GM10248 (cell line): ENCODE data around the gene ISG20.

ENCODE experiments used
- CTCF ChIA-PET: fragments of 300-600 bp; sonication (Branson Sonifier 250); formaldehyde crosslinking; extraction: SDS; loops from one replicate; lab custom pipeline; 2021; ENCODE audit warnings: antibody characterized with exemption; lab: Yijun Ruan, JAX
- POLR2A ChIA-PET: fragments of 350-650 bp; sonication (Branson Sonifier 250); formaldehyde crosslinking; extraction: SDS; loops from one replicate; lab custom pipeline; 2020; ENCODE audit warnings: antibody characterized with exemption; lab: Yijun Ruan, JAX
- DNase-seq: peaks from one replicate; pipeline ENCODE4 v3.0.0; 2012; ENCODE audit errors: extremely low spot score
- TF ChIP-seq, protein P1 (sequence below): IDR thresholded peaks from 2 replicates; pipeline ENCODE4 v1.5.1; 2012; ENCODE audit warnings: mild to moderate bottlenecking, low read depth; ENCODE audit errors: extremely low read depth, missing control alignments, control extremely low read depth

Gene ISG20

DNA sequence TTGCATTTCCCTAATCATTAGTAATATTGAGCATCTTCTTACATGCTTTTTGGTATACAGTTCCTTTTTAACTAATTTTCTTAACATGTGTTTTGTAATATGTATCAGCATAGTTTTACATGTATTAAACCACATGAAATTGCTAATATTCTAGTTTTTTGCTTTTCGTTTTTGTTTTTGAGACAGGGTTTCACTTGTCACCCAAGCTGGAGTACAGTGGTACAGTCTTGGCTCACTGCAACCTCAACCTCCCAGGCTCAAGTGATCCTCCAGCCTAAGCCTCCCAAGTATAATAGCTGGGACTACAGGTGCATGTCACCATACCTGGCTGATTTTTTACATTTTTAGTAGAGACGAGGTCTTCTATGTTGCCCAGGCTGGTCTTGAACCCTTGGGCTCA, 4.4 kb upstream of the ISG20 start:
- DNase-seq: no peak
- ChIA-PET POLR2A (no interaction called here), CTCF (interaction anchor here (7.0 kb wide), 1 partner anchor 10 kb away, joined by 73 read pairs; no protein-coding TSS in a partner anchor)
- TF ChIP-seq, protein P1, sequence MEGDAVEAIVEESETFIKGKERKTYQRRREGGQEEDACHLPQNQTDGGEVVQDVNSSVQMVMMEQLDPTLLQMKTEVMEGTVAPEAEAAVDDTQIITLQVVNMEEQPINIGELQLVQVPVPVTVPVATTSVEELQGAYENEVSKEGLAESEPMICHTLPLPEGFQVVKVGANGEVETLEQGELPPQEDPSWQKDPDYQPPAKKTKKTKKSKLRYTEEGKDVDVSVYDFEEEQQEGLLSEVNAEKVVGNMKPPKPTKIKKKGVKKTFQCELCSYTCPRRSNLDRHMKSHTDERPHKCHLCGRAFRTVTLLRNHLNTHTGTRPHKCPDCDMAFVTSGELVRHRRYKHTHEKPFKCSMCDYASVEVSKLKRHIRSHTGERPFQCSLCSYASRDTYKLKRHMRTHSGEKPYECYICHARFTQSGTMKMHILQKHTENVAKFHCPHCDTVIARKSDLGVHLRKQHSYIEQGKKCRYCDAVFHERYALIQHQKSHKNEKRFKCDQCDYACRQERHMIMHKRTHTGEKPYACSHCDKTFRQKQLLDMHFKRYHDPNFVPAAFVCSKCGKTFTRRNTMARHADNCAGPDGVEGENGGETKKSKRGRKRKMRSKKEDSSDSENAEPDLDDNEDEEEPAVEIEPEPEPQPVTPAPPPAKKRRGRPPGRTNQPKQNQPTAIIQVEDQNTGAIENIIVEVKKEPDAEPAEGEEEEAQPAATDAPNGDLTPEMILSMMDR: no peak

DNA sequence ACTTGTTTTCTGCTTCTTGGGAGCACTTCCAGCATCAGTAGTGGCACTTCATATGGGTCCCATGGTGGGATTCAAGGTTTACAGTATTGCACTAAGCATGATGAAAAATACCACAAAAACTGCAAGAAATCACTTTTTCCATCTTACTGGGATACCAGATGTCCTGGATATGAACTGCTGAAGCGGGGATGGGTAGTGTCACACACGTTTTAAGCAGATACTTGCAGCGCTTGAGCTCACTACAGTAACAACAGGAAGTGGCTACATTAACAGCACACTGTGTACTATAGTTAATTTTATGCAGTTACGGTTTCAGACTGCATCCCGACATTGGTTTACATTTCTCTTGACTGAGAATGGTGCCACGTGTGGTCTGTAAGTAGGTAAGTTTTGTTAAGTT, 3.5 kb upstream of the ISG20 start:
- TF ChIP-seq, protein P1: no peak
- no peak for DNase-seq
- POLR2A ChIA-PET: no interaction called here
- CTCF ChIA-PET: interaction anchor here (1.1 to 7.0 kb wide), 2 partner anchors 11 to 66 kb away, joined by 3 to 73 read pairs; no protein-coding TSS in a partner anchor

DNA sequence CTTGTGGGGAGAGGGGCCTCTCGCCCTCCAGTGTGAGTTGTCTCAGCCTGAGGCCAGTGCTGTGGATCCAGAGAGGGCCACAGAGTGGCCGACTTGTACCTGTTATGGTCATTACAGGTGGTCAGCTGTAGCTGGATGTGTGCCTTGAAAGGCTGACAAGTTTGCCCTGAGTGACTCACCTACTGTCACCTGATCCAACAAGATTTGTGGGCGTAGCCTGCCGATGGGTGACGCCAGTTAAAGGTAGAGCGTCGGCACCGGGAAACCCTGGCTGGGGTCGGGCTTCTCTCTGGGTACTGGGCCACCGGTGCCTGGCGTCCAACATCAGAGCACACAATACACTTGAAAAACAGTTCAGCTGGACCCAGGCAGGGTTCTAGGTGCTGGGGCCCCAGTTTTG, 2.8 kb upstream of the ISG20 start:
- TF ChIP-seq, protein P1: no peak
- DNase-seq: no peak
- POLR2A ChIA-PET: interaction anchor here (0.6 kb wide), 1 partner anchor 53 kb away, joined by 5 read pairs; no protein-coding TSS in a partner anchor
- CTCF ChIA-PET: interaction anchor here (1.1 to 7.0 kb wide), 2 partner anchors 12 to 65 kb away, joined by 3 to 73 read pairs; no protein-coding TSS in a partner anchor

DNA sequence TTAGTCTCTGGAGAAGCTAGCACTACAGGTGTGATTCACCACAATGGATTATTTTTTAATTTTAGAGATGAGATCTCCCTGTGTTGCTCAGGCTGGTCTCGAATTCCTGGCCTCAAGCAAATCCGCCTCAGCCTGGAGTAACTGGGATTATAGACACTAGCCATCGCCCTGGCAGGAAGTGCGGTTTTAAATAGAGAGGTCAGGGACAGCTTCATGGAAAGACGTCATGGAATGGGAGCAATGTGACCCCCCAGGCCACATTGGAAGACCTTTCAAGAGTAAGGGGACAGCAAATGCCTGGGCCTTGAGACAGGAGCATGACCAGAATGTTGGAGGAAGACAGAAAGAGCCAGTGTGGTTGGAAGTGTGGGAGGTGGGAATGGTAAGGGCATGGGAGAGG, 2.2 kb upstream of the ISG20 start:
- TF ChIP-seq, protein P1: no peak
- no peak for DNase-seq
- CTCF ChIA-PET: interaction anchor here (7.0 kb wide), 1 partner anchor 12 kb away, joined by 73 read pairs; no protein-coding TSS in a partner anchor
- POLR2A ChIA-PET: interaction anchor here (0.6 kb wide), 1 partner anchor 53 kb away, joined by 5 read pairs; no protein-coding TSS in a partner anchor

DNA sequence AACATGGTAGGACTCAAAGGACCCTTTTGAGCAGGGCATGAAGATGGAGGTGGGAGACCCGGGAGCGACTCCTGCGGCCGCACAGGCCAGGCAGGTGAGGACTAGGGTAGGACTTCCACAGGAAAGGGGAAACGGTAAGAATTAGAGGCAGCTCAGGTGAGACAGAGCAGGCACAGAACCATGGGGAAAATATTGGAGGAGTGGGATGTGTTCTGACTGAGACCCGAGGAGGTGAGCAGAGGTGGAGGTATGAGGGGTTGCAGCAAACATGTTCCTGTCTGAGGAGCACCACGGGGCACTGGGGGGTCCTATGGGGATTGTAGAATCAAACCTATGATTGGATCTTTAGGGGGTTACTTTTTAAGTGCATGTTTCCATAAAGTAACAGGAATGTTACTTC, 1.4 kb upstream of the ISG20 start:
- ChIA-PET CTCF (interaction anchor here (0.7 to 7.0 kb wide), 3 partner anchors 13 to 26 kb away, joined by 3 to 73 read pairs (median 3); no protein-coding TSS in a partner anchor), POLR2A (no interaction called here)
- DNase-seq: no peak
- TF ChIP-seq, protein P1: no peak

DNA sequence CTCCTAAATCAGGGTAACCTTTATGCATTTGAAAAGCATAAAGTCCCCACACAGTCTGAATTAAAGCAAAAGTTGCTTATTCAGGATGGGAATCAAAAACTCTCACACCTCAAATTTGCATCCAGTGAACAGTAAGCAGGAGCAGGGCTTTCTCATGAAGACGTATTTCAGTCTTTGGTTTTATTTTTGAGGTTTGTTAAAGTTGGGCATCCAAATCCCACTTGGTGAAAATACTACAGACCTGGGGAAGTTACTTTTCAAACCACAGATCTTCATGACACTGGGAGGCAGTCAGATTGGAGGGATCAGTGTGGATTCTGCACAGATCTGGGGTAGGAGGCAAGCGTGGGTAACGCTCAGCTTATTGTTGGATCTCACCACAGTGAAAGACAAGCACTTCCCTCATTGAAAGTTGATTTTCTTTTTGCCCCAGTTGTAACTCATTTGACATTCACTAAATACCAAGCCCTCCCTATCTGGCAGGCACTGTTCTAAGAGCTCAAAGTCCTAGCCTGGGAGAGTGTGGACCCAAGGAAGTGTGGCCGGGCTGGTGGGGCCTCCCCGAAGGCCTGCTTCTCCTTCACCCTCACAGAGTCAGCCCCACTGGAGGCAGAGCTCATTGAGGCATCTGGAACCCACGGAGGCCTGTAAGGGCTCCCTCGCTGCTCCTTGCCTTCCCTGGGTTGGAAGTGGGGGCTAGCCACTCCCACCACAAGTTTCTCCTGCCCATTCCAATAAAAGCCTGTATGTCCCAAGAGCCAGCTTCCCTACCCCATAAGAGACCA, 783 bp upstream of the ISG20 start:
- TF ChIP-seq, protein P1: no peak
- DNase-seq: no peak
- ChIA-PET POLR2A (interaction anchor here (1.0 to 1.3 kb wide), 6 partner anchors 12 to 450 kb away, joined by 3 to 6 read pairs (median 4); partner anchors contain the start of genes ABHD2, AEN, MRPL46 and MRPS11), CTCF (interaction anchor here (0.7 to 7.0 kb wide), 18 partner anchors 9 to 267 kb away, joined by 3 to 73 read pairs (median 4); no protein-coding TSS in a partner anchor)
